Epidermal melanocyte (primary cell): ENCODE results near the gene SDR39U1.

Experiments
- DNase-seq: peaks from one replicate; pipeline ENCODE4 v3.0.0; 2011; ENCODE audit warnings: low spot score; ENCODE audit not compliant: insufficient read length

The SDR39U1 gene

GRCh38 chr14:24390701-24391468 is 51.7 kb downstream of the SDR39U1 start:
- no peak for DNase-seq
